Choroid plexus epithelial cell (primary cell): Measurements from ENCODE around the gene TMEM132D.
"Not testable (repeated sequence)": the region's sequence is repeated elsewhere in the genome, so short reads cannot be mapped to it uniquely, and the experiment has no call there.

Experiments used
- DNase-seq: peaks from one replicate; pipeline ENCODE4 v3.0.0-alpha.2; 2010; ENCODE audit warnings: low read depth
- H3K4me3 ChIP-seq: 2 replicates; pipeline ENCODE4 v1.5.1; 2011; ENCODE audit warnings: low read depth, mild to moderate bottlenecking, control low read depth, low read length, moderate library complexity
- TF ChIP-seq, protein P1 (sequence below): conservative IDR thresholded peaks from 2 replicates; pipeline ENCODE4 v1.5.1; 2011; ENCODE audit warnings: low read depth, mild to moderate bottlenecking, control low read depth, inconsistent platforms, low read length, moderate library complexity

Gene TMEM132D

GRCh38 chr12:129911428-129912049 is 7.7 kb upstream of the TMEM132D start:
- TF ChIP-seq, protein P1, sequence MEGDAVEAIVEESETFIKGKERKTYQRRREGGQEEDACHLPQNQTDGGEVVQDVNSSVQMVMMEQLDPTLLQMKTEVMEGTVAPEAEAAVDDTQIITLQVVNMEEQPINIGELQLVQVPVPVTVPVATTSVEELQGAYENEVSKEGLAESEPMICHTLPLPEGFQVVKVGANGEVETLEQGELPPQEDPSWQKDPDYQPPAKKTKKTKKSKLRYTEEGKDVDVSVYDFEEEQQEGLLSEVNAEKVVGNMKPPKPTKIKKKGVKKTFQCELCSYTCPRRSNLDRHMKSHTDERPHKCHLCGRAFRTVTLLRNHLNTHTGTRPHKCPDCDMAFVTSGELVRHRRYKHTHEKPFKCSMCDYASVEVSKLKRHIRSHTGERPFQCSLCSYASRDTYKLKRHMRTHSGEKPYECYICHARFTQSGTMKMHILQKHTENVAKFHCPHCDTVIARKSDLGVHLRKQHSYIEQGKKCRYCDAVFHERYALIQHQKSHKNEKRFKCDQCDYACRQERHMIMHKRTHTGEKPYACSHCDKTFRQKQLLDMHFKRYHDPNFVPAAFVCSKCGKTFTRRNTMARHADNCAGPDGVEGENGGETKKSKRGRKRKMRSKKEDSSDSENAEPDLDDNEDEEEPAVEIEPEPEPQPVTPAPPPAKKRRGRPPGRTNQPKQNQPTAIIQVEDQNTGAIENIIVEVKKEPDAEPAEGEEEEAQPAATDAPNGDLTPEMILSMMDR: peak; percentile 87
- DNase-seq: peak; percentile 75
- no peak overlapping the region for H3K4me3 ChIP-seq

GRCh38 chr12:129909051-129910020 is 5.5 kb upstream of the TMEM132D start:
- no peak overlapping the region for H3K4me3 ChIP-seq
- TF ChIP-seq, protein P1: no peak
- DNase-seq: no peak

GRCh38 chr12:129903092-129903945 is 506 bp downstream of the TMEM132D start:
- no peak for DNase-seq
- TF ChIP-seq, protein P1: no peak
- peak overlapping the region; percentile 29 for H3K4me3 ChIP-seq

DNA sequence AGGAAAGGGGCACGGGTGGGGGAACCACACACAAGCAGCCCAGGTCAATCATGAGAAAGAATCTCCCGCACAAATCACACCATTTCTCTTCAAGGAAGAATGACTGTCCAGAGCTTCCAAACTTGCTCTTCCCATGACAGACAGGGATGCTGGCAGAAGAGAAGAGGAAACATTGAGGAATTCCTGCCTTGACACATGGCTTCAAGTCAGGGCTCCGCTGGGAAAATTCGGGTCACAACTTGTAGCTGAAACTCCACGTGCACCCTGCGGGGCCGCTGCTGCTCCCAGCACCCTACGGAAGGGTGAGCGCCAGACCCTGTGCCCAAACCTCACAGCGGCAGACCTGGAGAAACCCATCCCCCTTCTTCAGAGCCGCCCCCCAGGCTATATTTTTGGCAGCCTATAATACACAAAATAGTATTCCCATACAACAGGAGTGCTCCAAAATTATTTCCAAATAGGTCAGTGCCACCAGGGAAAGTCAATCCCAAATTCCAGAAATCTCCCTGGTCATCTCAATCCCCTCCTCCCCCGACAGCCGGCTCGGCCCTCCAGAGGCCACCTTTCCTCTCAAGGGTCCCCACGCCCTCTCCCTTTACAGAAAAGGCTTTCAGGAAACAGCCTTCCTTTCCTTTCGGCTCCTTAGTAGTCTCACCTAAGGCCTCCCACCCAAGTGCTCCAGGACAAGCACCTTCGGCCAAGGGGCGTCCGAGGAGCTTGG is 1.3 kb downstream of the TMEM132D start:
- H3K4me3 ChIP-seq: peak overlapping the region; percentile 29
- TF ChIP-seq, protein P1: no peak

DNA sequence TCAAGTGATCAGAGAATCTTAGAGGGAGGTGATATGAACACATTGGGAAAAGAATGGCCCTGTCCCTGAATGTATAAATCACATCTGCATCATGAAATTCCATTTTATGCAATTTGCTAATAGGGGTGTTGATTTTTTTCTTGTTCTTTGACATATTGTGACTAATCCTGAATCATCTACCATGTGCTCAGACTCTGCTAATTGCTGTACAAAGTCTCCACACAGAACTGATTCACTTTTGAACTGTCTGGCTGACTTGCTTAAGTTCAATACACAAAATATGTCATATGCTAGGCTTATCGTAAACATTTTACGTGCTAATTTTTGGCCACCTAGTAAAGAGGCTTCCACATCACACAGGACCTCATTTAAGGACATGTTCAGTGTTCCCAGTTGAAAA is 2.6 kb downstream of the TMEM132D start:
- DNase-seq: peak; percentile 43
- H3K4me3 ChIP-seq: no peak overlapping the region
- TF ChIP-seq, protein P1: no peak

More for the DNA sequence above, 1.3 kb downstream of the TMEM132D start:
- DNase-seq: no peak

DNA sequence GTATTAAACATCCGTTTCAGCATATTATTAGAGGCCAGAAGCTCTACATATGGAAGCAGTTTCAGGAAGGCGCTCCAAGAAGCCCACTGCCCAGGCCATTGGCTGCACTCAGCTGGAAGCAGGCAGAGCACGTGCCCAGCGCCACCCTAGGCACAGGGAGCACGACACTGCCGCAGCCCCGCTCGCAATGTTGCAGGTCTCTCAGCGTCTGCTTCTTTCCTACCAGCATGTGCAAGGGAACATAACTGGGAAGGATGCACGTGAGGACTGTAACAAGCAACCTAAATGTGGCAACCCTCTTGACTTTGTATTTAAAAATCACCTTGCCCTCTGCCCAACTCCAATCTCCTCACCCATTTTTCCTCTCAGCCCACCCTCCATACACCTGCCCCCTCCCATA is 3.5 kb downstream of the TMEM132D start:
- TF ChIP-seq, protein P1: no peak
- H3K4me3 ChIP-seq: no peak overlapping the region
- DNase-seq: no peak

DNA sequence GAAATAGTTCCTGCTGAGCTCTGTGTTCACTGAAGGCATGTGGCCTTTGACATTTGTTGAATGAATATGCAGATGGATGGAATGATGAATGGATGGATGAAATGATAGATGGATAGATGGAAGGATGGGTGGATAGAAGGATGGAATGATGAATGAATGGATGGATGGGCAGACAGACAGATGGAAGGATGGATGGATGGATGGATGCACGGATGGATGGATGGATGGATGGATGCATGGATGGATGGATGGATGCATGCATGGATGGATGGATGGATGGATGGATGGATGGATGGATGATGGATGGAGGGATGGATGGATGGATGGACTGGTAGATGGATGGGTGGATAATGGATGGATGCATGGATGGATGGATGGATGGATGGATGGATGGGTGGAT is 4.8 kb downstream of the TMEM132D start:
- DNase-seq: not testable (repeated sequence)

More for the DNA sequence above, 4.8 kb downstream of the TMEM132D start:
- H3K4me3 ChIP-seq: not testable (repeated sequence)
